GM21526 (cell line): Measurements from ENCODE around the gene UCP3.

Source experiments
- ATAC-seq: cut with Tn5 transposase; IDR thresholded peaks from one replicate; pipeline ENCODE4 v1.9.1; 2021; ENCODE audit warnings: moderate library complexity; ENCODE audit not compliant: unreplicated experiment, low FRiP score

UCP3 gene

GRCh38 chr11:73980001-73980961 is 28.6 kb downstream of the UCP3 start:
- peak; percentile 41 for ATAC-seq

- ATAC-seq: no peak
Observed at GRCh38 chr11:73978576-73979086, 30.3 kb downstream of the UCP3 start.

GRCh38 chr11:73977856-73978519 is 30.9 kb downstream of the UCP3 start:
- ATAC-seq: no peak

- no peak for ATAC-seq
Observed at GRCh38 chr11:73976451-73977151, 32.3 kb downstream of the UCP3 start.

GRCh38 chr11:73975479-73975757 is 33.5 kb downstream of the UCP3 start:
- no peak for ATAC-seq

- ATAC-seq: no peak
Observed at GRCh38 chr11:73974604-73975478, 34.0 kb downstream of the UCP3 start.

GRCh38 chr11:73972620-73973449 is 36.0 kb downstream of the UCP3 start:
- ATAC-seq: no peak

- no peak for ATAC-seq
Observed at GRCh38 chr11:73972187-73972586, 36.7 kb downstream of the UCP3 start.

GRCh38 chr11:73971175-73971719 is 37.6 kb downstream of the UCP3 start:
- no peak for ATAC-seq

GRCh38 chr11:73969991-73970800 is 38.7 kb downstream of the UCP3 start:
- no peak for ATAC-seq

- ATAC-seq: no peak
Observed at GRCh38 chr11:73969091-73969490, 39.8 kb downstream of the UCP3 start.

GRCh38 chr11:73968356-73968966 is 40.4 kb downstream of the UCP3 start:
- no peak for ATAC-seq

- no peak for ATAC-seq
Observed at GRCh38 chr11:73965764-73966121, 43.1 kb downstream of the UCP3 start.

GRCh38 chr11:73965076-73965763 is 43.7 kb downstream of the UCP3 start:
- ATAC-seq: no peak

GRCh38 chr11:73963861-73964260 is 45.0 kb downstream of the UCP3 start:
- no peak for ATAC-seq

- ATAC-seq: no peak
Observed at GRCh38 chr11:73962101-73962705, 46.7 kb downstream of the UCP3 start.

- no peak for ATAC-seq
Observed at GRCh38 chr11:73961321-73961720, 47.6 kb downstream of the UCP3 start.
